VCaP (cell line): Measurements from ENCODE around the gene VSTM4.

Experiments used
- H3K27ac ChIP-seq: fragments of 450-650 bp; 2 replicates; pipeline ENCODE4 v1.5.1; 2017
- CTCF ChIP-seq: fragments of 450-650 bp; conservative IDR thresholded peaks from 2 replicates; pipeline ENCODE4 v1.5.1; 2017; ENCODE audit warnings: mild to moderate bottlenecking, moderate library complexity

VSTM4 gene

GRCh38 chr10:49152037-49152436, 36.7 kb upstream of the VSTM4 start:
- TF ChIP-seq CTCF, result no peak
- H3K27ac ChIP-seq, result no peak overlapping the region

- TF ChIP-seq CTCF, result no peak
- H3K27ac ChIP-seq, result no peak overlapping the region
Observed at GRCh38 chr10:49151481-49151880, 36.2 kb upstream of the VSTM4 start.

GRCh38 chr10:49151025-49151445, 35.7 kb upstream of the VSTM4 start:
- H3K27ac ChIP-seq, result no peak overlapping the region
- TF ChIP-seq CTCF, result no peak

GRCh38 chr10:49150426-49150825, 35.1 kb upstream of the VSTM4 start:
- no peak overlapping the region for H3K27ac ChIP-seq
- TF ChIP-seq CTCF, result no peak

- no peak overlapping the region for H3K27ac ChIP-seq
- no peak for TF ChIP-seq CTCF
Observed at GRCh38 chr10:49149881-49150280, 34.6 kb upstream of the VSTM4 start.

- no peak overlapping the region for H3K27ac ChIP-seq
- no peak for TF ChIP-seq CTCF
Observed at GRCh38 chr10:49144058-49144720, 28.9 kb upstream of the VSTM4 start.

- TF ChIP-seq CTCF, result no peak
- H3K27ac ChIP-seq, result no peak overlapping the region
Observed at GRCh38 chr10:49143249-49143648, 27.9 kb upstream of the VSTM4 start.
